GM12801 (cell line): ENCODE results near the gene TCEAL4.

ENCODE experiments used
- TF ChIP-seq, protein P1 (sequence below): IDR thresholded peaks from one replicate; pipeline ENCODE4 v1.5.1; 2011; ENCODE audit warnings: control low read depth; ENCODE audit not compliant: insufficient read length; ENCODE audit errors: extremely low read depth

The TCEAL4 gene

DNA sequence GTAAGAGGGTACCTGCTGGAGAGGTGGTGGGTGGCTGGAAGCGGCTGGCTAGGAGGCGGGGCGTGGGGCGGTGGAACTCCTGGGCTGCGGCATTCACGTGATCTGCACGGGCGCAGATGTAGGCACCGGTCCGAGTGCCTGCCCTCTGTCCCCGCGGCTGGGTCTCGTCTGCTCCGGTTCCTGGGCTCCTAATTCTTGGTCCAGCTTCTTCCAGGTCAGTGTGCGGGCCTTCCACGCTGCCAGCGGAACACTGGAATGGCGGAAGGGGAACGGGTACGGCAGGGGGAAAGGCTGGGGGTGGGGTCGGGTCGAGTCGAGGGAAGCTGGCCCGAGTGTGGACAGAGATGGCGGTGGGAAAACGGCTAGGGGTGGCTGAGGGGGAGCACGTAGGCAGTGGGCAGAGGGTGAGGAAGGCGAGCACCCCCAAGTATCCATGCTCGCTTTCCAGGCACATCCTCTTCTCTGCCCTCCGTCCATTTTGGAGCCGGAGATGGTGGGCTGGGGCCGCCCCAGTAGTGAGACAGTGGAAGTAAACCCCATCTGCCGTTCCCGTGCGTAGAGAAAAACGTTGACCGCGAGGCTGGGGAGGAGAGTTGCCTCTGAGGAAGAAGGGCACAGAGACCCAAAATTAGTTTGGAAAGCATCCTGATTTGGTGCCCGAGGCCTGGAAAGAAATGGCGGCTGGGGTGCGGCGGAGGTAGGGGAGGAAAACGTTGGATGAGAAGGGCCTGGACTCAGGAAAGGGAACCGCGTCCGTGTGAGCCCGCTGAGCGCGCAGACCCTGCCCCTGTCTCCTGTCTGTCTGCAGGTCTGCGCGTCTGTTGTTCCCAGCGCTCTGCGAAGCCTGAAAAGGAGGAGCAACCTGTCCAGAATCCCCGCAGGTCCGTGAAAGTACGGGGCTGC lies at the start of gene TCEAL4:
TSS of gene TCEAL4 (plus strand) at position 105 of the 903 bp plus-strand sequence. CDS start 1,161 bp downstream, outside the sequence.
- TF ChIP-seq, protein P1, sequence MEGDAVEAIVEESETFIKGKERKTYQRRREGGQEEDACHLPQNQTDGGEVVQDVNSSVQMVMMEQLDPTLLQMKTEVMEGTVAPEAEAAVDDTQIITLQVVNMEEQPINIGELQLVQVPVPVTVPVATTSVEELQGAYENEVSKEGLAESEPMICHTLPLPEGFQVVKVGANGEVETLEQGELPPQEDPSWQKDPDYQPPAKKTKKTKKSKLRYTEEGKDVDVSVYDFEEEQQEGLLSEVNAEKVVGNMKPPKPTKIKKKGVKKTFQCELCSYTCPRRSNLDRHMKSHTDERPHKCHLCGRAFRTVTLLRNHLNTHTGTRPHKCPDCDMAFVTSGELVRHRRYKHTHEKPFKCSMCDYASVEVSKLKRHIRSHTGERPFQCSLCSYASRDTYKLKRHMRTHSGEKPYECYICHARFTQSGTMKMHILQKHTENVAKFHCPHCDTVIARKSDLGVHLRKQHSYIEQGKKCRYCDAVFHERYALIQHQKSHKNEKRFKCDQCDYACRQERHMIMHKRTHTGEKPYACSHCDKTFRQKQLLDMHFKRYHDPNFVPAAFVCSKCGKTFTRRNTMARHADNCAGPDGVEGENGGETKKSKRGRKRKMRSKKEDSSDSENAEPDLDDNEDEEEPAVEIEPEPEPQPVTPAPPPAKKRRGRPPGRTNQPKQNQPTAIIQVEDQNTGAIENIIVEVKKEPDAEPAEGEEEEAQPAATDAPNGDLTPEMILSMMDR: no peak

DNA sequence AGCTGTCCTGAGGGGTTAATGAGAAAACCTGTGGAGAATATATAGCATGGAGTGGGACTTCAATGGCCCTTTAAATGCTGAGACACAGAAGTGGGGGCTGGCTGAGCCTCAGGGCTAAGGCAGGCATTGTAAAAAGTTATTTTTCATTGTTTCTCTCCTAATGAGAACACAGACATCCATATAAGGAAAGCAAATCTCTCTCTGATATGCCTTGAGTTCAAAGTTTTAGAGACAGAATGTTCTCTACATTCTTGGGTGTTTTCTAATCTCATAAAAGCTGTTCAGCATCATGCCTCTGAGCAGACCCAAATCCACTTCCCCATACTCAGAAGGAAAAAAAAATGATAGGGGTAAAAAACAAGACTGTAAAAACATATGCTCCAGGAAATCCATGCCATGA lies 49.2 kb upstream of the TCEAL4 start:
- TF ChIP-seq, protein P1: no peak

DNA sequence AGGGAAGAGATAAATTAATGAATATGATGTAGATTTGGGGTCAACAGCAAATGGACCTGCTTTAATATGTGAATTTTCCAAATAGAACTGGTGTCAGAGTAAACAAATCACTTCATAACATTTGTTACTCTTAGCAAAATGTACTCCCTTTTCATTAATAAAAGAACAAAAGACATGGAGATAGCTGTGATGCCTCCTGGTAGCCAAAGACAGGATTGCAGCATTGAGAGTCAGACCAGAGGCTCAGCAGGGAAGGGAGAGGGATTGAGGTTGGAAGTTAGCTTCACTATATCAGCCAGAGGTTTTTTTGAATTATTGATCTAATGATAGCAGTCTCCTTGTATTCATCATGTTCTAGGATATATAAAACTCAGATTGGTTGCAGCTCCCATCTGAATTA lies 48.6 kb upstream of the TCEAL4 start:
- TF ChIP-seq, protein P1: no peak

DNA sequence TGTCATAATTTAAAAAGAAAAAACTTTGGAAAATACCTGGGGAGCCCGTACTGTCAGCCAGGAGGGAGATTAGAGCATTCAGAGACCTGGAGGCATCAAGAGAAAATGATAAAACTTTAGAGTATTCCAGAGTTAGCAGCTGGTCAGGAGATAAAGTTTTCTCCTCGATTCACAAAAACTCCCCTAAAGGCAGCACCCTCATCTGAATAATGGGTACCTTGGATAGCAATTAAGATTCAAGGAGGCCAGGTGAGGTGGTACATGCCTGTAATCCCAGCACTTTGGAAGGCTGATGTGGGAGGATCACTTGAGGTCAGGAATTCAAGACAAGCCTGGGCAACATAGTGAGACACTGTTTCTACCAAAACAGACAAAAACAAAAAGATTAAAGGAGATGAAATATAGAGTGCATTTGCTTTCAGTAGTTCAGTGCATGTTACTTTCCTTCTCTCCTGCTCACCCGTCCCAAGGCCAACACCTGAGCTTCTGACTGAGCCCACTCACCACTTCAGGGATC lies 47.4 kb upstream of the TCEAL4 start:
- TF ChIP-seq, protein P1: no peak

DNA sequence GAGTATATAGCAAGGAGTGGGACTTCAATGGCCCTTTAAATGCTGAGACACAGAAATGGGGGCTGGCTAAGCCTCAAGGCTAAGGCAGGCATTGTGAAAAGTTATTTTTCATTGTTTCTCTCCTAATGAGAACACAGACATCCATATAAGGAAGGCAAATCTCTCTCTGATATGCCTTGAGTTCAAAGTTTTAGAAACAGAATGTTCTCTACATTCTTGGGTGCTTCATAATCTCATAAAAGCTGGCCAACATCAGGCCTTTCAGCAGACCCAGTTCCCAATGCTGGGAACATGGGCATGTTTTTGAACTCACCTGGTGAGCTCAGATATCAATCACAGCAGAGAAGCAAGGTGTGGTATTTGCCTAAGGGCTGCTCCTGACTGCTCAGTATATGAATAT lies 46.6 kb upstream of the TCEAL4 start:
- TF ChIP-seq, protein P1: no peak

DNA sequence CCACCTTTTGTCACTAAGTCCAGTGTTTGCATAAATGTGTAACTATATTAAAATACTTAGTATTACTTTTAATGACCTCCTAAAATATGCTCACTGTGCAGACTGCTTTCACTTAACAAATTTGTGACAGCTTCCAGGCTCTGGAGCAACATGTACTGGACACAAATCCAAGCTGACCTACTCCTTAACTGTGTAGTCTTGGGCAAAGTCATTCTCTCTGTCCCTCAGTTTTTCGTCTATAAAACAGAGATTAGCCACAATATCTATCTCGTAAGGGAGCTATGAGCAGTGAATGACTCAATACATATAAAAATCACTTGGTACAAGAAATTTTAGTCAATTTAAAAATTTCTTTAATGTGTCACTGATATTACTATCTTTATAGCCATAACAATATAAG lies 45.6 kb upstream of the TCEAL4 start:
- TF ChIP-seq, protein P1: no peak

DNA sequence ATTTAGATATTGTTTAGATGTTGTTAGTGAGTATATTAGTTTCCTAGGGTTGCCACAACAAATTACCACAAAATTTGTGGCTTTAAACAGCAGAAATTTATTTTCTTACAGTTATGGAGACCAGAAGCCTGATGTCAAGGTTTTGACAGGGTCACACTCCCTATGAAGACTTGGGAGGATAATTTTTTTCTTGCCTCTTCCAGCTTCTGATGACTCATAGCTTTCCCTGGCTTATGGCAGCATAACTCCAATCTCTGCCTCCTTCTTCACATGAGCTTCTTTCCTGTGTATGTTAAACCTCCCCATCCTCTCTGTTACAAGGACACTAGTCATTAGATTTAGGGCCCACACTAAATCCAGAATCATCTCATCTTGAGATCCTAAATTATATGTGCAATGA lies 45.2 kb upstream of the TCEAL4 start:
- TF ChIP-seq, protein P1: no peak
